ENCODE measurements around the gene SLC12A7.
A peak's percentile ranks its signal among the peaks of the same experiment; 100 is the strongest.

Gene SLC12A7

DNA sequence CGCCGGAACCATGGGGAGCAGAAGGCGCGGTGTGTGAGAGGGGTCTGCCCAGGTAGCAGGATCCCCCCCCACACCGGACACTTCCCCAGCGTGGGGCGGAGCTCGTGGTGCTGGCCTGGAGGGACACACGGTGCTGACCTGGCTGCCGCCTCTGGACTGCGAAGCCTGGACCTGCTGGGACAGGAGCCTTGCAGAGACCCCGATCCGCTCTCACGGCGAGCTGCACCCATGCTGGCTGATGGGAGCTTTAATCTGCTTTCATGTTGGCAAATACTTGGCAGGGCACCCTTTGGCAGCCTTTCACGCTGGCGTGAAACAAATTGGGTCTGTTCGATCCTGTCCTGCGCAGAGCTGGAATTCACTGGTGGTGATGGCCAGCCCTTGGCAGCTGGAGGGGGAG lies 95.8 kb downstream of the SLC12A7 start:
- no peak for DNase-seq

DNA sequence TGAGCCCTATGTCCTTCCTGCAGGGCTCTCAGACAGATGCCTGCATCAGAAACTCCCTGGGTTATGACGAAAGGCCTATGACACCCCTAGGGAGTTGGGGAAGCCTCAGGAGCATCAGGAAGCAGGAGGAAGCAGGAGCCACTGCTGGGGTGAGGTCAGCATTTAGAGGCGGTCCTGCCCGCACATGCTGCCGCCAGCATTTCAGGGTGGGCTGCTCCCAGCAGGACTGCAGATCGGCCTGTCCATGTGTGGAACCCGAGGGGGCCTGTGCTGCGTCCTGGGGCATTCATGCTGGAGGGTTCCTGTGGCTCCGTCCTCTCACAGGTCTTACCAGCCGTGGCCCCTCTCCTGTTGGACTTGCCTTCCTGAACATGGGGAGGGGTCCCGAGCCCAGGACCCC lies 96.4 kb downstream of the SLC12A7 start:
- no peak for DNase-seq

DNA sequence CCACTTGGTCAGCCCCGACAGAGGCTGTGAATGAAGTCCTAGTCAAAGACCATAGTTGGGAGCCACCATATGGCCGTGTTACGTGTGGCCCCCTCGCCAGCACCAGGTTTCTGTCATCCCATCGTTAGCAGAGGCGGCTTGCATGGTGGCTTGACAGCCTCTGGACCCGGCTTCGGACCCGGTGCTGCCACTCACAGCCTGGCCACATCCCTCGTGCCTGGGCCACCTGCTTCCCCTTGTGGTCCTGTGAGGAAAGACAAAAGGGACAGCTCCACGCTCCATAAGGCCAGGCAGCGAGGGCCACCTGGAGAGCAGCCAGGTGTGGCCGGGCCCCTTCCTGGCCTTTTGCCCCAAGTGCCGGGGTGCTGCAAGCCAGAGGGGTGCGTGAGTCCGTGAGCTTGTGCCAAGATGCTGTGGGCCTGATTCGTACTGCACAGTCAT lies 97.1 kb downstream of the SLC12A7 start:
- DNase-seq = no peak

DNA sequence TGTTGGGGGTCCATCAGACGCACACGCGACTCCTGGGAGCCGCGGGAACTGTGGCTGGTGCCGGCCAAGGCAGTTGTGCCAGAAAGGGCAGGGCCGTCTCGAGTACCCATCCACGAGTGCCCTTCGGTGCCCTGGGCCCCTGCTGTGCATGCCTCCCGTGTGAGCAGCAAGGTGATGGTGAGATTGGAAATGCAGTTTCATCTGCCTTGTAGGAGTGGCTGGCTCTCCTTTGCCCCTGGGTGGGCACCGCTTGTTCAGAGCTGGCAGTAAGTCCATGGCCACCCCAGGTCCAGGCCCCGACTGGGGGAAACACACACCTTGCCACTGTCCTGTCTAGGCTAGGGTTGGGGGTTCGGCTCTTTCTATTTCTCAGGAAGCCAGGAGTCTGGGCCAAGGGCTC lies 97.5 kb downstream of the SLC12A7 start:
- DNase-seq = no peak

DNA sequence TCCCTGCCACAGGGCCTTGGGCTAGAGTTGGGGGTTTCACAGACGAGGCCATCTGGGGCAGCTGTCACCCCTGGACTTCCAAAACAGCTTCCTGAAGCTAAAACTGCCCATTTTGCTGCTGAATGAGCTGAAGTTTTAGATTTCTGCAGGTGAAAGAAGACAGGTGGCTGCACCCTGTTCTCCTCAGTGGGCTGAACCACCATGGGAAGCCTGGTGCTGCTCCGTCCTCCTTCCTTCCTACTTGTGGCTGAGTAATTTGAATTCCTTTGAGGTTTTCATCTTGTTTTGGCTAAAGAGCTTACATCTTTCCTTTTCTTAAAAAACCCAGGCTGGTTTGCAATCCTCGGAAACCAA lies 97.9 kb downstream of the SLC12A7 start:
- DNase-seq = no peak

DNA sequence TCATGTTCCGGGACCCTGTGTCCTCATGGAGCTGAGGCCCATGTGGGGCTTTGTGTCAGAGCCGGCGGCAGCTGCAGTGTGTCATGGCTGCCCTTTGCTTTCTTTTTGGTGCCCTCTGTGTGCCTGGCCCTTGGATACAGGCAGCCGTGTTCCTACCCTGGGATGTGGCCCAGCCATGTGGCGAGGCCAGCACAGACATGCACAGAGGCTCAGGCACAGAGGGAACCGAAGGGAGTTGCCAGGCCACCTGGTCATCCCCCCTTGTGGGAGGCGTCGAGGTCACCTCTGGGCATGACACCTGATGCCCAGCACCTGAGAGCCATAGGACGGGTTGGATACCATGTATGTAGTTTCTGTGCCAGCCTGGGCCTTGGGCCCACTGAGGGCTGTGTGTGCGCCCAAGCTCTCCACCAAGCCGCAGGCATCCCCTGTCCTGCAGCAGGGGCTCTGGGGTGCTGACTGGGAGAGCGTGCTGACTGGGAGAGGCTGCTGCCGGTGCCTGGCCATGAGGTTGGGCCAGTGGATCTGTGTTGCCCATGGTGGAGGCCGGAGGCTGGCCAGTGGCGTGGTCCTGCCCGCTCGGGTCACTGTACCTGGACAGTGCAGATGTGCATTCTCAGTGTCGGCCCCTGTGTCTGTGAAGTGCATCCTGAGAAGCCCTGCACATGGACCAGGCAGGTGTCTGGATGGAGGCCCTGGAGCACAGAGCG lies 98.5 kb downstream of the SLC12A7 start:
- DNase-seq = no peak

DNA sequence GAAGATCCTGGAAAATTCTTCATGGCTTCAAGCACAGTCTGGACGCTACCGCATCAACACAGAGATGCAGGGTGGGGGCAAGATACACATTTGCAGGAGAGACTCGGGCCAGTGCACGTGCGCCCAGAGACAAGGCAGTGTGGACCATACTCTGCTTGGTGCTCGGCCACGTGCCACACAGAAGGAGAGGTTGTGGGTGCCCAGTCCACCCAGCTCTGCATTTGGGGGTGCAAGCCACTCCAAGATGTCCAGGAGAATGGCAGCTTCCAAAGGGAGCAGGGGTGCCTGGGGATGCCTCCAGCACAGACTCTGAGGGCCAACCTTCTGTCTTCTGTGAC lies 99.0 kb downstream of the SLC12A7 start:
- DNase-seq = no peak

DNA sequence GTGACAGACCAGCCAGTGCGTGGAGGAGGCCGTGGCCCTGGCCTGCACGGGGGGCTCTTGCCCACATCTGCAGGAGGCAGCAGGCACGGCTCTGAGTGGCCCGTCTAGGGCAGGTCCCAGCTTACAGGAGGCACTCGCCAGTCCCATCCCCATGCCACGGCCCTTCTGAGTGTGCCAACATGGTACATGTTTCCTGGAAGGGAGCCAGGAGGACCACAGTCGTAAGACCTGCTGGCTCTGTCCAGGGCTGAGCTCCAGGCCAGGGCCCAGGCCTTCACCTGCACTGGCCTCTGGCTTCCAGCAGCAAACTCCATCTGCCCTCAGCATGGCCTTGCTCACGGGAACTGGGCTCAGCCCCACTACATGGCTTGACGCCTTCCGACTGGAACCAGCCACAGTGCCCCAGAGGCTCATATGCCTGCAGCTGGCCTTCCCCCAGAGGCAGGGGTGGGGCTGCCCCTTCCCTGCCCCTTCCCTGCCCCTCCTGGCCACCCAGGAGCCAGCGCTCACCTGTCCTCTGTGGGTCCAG lies 99.5 kb downstream of the SLC12A7 start:
- no peak for DNase-seq

DNA sequence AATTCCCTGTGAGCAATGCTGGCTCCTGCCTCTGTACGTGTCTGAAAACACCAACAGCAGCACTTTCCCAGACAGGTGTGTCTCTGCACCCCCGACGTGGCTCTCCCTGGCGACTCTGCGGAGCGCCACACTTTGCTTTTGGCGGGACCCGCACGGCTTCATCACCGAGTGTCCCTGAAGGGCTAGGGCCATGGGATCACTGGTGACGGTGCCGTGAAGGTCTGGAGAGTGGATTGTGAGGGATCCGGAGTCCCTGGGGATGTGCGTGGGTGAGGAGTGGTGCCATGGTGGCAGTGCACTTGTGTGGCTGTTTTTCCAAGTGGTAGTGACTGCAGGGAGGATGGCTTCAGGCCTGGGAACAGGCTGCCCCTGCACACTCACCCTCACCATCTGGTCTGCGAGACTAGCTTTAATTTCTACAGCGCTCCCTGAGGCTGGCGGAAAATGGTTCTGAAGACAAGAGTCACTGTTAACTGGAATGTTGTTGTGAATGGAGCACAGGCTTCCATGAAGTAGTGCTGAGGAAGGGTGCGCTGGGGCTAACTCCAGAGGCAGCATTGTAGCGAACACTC lies 100.0 kb downstream of the SLC12A7 start:
- DNase-seq = no peak

DNA sequence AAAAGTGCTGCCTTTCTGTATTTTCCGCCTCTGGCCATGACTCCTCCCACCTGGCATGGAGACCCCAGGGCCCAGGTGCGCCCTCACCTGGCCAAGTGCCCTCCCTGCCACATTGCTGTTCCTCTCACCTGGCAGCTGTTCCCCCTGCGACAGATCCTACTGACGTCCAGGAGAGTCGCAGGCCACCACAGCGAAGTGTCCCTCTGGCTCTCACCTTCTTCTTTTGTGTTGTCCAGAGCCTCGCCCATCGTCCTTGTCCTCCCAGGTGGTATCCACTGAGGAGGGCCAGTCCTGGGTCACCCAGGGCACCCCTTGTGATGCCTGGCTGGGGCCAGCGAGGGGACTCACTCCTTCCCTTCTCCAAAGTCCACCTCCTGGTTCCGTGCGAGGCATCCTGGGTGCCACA lies 100.6 kb downstream of the SLC12A7 start:
- no peak for DNase-seq

DNA sequence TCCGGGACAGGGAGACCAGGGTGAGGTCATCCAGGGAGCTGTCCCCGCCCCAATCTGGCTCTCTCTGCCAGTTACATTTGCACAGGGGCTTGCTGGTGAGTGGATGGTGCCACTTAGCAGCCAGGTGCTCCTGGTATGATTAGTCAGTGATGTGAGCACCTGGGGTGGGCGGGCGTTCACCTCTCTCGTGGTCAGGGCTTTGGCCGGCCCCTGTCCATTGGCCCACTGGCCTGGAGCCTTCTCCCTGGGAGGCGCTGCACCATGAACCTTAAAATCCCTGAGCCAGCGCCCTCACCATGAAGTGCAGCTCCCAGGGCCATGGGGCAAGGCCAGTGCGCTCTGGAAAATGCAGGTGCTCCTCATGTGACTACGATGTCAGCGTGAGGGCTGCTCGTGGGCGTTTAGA lies 101.2 kb downstream of the SLC12A7 start:
- DNase-seq = no peak

DNA sequence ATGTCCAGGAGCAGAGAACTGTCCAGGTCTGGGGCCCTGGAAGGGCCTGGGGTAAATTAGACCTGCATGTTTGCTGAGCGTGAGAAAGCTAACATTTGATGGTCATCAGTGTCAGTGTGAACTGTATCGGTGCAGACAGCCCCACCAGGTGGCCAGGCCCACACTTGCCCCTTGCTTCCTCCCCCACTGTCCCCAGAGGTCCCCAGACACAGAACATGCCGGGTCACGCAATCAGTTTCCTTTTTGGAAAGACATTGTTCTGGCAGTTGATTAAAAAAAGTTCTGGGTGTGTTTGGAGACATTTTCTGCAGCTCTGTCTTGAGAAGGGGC lies 101.7 kb downstream of the SLC12A7 start:
- DNase-seq = no peak

DNA sequence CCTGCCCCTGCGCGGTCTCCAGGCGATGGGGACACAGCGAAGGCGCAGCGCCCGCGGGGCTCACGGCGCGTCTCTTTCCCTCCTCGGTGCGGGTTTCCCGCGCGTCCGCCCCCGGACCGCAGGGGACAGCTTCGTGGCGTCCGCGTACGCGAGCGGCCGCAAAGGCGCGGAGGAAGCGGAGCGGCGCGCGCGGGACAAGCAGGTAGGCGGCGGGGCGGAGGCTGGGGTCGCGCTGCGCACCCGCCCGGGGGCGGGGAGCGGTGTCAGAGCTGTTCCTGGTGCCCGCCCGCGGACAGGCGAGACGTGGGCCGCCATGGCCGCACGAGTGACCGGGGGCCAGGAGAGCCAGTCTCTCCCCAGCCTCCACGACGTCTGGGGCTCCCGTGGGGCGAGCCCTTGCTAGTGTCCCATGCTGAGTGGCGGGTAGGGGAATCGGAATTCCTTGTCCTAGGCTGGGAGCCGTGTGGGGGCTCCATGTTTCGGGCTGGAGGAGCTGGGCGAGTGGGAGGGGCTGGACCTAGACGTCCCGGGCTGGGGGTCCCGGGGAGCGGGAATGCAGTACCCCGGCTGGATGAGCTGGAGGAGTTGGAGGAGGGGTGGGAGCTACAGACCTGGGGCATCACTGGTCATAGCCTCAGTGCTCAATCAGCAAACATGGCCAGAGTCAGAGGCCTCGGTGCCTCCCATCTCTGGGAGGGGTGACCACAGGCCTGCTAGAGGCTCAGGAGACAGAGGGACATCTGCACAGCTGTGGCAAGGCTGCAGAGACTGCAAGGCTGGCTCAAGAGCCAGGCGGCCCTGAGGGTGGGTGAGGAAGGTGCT lies 102.3 kb downstream of the SLC12A7 start:
- no peak for DNase-seq

DNA sequence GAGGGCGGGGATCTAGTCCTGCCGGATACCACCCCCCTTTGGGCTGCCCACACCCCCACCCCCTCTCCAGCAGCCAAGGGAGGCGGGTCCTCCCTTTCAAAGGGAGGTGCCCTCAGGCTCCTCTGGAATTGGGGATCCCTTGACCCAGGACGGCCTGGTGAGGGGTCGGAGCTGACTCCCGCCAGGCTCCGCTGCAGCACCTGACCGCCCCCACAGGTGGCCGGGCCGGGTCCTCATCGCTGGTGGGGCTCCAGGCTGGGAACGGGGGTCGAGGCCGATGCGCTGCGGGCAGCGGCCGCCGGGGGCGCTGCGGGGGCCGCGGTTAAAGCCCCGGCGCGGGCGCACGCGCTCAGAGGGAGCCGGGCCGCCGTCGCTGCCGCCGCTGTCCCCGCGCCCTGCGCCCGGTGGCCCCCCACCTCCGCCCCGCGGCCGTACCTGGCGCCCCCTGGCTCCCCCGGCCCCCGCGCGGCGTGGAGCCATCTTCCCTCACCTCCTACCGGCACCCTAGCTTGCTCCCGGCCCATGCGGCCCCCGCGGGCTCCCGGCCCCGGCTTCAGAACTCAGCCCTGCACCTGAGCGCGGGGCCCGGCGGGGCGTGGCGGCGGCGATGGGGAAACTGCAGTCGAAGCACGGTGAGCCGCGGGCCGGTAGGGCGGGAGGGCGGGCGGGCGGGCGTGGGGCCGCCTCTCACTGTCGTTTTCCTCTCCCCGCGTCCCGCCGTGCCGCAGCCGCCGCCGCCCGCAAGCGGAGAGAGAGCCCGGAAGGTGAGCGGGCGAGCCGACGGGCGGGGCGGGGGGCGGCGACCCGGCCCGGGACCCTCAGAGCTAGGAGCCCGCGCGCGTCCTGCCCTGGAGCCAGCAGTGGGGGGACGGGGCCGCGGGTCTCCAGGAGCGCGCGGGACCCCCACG lies 103.2 kb downstream of the SLC12A7 start, which contains the start of gene NKD2:
Gene NKD2, plus strand, starts transcription at position 352 of the 908 bp plus-strand sequence. Its CDS starts 256 bp downstream, at position 608.
- no peak for DNase-seq

DNA sequence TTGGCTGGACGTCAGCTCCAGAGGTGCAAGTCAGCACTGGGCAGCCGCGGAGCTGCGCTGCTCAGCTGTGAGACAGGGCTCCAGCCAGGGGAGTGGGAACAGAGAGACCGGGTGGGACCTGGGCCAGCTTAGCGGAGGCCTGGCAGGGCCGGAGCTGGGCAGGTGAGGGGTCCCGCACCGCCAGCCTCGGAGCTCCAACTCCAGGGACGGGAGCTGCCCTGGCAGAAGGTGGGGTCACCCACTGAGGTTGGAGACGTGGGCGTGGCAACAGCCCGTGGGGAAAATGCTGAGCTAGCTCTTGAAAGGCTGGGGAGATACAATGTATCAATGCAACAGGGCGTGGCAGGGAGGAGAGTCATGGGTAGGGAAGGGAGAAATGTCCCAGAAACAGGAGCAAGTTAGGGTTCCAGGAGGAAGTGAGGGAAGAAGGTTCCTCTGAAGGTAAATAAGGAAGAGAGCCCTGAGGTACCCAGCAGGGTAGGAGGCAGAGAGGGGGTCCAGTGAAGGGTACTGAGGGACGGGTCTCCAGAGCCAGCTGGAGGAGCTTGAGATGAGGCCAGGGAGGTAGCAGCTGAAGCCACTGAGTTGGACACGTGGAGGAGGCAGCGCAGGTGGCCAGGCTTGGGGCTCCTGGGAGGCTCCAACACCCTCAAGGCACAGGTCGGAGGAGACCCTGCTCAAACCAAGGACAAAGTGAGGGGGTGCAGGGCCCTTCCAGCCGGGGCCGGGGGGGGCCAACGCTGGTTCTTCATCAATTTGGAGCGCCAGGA lies 104.0 kb downstream of the SLC12A7 start:
- DNase-seq = no peak

DNA sequence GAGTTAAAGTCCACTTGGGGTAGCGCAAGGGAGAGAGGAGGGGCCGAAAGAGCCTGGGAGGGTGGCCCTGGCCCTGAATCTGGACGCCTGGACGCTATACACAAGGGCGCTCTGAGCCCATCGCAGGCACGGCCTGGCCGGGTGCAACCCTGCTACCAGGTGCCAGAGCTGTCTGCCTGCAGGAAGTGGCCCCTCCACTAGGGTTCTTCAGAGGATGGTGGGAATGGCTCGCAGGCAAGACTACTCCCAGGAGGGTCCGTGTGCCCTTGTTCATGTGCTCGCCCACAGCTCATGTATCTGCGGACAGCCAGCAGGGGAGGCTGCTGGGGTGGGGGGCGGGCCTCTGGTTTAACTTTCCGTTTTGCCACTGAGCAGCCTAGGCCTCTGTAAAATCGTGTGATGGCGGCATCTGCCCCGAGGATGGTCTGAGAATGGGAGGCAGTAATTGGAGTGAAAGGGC lies 104.6 kb downstream of the SLC12A7 start:
- no peak for DNase-seq

DNA sequence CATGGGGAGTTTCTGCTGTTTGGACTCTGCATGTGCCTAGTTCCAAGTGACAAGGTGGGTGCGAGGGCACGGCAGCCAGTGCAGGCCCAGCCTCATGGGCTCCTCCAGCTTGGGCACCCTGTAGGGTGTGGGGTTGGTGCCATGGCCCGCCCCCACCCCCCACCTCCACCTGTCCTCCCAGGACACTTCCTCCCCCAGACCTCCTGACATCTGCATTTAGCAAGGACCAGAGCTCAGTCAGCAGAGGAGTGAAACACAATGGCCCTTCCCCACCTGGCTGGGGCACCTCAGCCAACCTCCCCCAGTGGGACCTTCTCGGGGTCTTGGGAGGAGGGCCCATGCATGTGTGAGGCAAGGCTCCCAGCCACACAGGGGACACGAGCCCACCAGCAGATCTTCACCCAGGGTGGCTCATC lies 105.2 kb downstream of the SLC12A7 start:
- no peak for DNase-seq

DNA sequence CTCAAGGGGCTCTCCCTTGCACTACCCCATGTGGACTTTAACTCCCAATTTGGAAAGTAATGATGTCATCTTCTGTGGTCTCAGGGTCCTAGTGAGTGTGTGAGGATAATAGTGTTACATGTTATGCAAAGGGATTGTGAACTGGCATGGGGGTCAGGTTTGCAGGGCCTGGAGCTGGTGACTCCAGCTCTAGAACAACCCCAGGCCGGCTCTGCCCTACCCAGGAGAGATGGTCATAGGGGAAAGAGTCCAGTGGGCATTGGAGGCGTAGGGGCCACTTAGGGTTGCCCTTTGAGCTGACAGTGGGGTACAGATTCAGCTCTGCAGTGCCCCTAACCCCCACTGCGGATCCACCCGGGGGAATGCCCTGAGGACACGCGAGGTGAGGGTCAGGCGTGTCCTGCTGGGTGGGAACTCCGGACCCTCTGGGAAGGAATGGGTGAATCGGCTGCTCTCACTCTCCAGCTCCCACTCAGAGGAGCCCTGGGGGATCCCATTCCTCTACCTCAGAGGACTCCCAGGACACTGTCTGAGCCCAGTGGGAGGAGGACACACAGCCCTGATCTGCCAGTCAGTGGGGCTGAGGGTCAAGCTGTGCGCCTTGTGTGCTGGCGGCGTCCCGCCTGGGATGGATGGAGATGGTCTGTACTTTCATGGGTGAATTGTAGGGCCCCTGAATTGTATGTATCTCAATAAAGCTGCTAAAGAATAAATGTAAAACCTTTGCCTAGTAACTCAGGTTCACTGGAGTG lies 105.8 kb downstream of the SLC12A7 start:
- DNase-seq = no peak

DNA sequence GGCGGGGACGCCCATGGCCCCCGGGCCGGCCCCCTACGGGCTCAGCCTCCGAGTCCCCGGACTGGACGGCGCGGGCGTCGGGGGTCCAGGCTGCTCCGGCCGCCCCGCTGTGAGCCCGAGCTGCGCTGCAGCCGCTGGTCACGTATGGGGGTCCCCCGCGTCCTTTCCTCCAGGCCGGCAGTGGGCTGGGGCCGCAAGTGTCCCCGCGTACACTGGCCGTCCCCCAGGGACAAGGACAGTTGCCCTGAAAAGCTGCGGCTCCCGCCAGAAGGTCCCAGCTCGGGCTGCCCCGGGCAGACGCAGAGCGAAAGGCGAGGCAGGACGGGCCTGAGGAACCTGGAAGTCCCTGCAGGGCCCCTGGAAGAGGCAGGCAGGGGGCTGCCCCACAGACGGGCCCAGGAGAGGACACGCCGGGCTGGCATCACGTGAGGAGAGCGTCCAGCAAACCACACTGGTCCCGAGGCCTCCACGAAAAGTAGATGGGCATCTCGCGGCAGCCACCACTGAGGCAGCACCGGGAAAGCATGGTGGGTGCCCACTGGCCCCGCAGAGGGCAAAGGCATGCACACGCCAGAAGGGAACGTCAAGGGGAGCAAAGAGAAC lies 106.5 kb downstream of the SLC12A7 start:
- no peak for DNase-seq

DNA sequence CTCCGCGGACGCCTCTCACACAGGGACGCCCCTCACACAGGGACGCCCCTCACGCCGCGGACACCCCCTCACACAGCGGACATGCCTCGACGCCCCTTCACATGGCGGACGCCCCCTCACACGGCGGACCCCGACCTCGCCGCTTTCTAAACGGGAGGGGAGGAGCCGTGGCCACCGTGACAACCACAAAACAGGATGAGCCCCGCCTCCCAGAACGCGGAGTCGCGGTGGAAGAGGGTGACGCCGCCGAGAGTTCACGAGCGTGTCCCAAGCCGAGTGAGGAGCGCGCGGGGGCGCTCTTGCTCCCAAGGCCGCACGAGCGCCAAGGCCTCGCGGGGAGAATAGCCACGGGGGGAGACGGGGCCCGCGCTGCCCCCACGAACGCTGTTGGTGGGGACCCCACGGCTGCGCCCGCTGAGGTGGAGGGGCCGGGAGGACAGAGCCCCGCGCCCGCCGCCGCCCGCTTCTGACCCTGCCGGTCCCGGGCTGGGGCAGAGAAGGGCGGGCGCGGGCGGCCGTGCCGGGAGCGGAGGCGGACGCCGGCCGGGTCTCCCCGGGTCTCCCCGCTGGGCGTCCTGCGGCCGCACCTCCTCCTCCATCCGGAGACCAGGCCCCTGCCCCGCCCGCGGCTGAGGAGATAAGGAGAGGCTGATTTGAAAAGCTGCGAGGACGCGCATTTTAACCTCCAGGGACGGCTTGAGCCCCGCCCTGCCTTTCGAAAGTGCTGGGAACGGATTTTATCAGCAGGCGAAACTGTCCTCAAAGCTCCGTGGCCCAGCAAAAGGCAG lies 107.2 kb downstream of the SLC12A7 start:
- DNase-seq = peak; percentile 19
